HepG2 (cell line): ENCODE measurements around the gene FKBP1A. TPM values are rescaled to one million over a fixed set of nuclear protein-coding genes. Genes with fewer than 3 reads are reported as not detected.

Source experiments
- BCLAF1 ChIP-seq: fragments of 450-650 bp; IDR thresholded peaks from 2 replicates; pipeline ENCODE4 v1.6.1; 2017; ENCODE audit warnings: mild to moderate bottlenecking
- HDAC1 ChIP-seq: sonication (generic); formaldehyde crosslinking; IDR thresholded peaks from 2 replicates; pipeline ENCODE4 v1.5.1; 2020; ENCODE audit warnings: mild to moderate bottlenecking, missing genetic modification reagents
- HMGA1 ChIP-seq: sonication (generic); formaldehyde crosslinking; conservative IDR thresholded peaks from 2 replicates; pipeline ENCODE4 v1.4.0; 2020; ENCODE audit warnings: missing genetic modification reagents
- KDM5A ChIP-seq: fragments of 200-600 bp; sonication (generic); IDR thresholded peaks from 2 replicates; pipeline ENCODE4 v1.7.0; 2018; ENCODE audit warnings: antibody characterized with exemption, mild to moderate bottlenecking, low read length, borderline replicate concordance
- MTF1 ChIP-seq: sonication (generic); formaldehyde crosslinking; IDR thresholded peaks from 2 replicates; pipeline ENCODE4 v1.5.0; 2020; ENCODE audit warnings: missing genetic modification reagents
- PRDM4 ChIP-seq: sonication (generic); formaldehyde crosslinking; IDR thresholded peaks from 2 replicates; pipeline ENCODE4 v1.9.0; 2021; ENCODE audit warnings: missing genetic modification reagents, borderline replicate concordance
- TEAD2 ChIP-seq: sonication (generic); formaldehyde crosslinking; IDR thresholded peaks from 2 replicates; pipeline ENCODE4 v1.9.0; 2021; ENCODE audit warnings: missing genetic modification reagents
- U2AF1 ChIP-seq: fragments of 200-400 bp; formaldehyde crosslinking; optimal IDR thresholded peaks from 2 replicates; pipeline ENCODE3; 2017; ENCODE audit warnings: mild to moderate bottlenecking, low read depth, low read length
- XRCC5 ChIP-seq: fragments of 200-400 bp; formaldehyde crosslinking; optimal IDR thresholded peaks from 2 replicates; pipeline ENCODE3; 2017; ENCODE audit warnings: mild to moderate bottlenecking, low read length
- ZNF350 ChIP-seq: sonication (generic); formaldehyde crosslinking; IDR thresholded peaks from 2 replicates; pipeline ENCODE4 v1.4.0; 2020; ENCODE audit warnings: mild to moderate bottlenecking, low read depth, missing genetic modification reagents, borderline replicate concordance
- ZSCAN31 ChIP-seq: sonication (generic); formaldehyde crosslinking; IDR thresholded peaks from 2 replicates; pipeline ENCODE4 v1.5.0; 2020; ENCODE audit warnings: low read depth, mild to moderate bottlenecking, missing genetic modification reagents
- polyA plus RNA-seq, 8 experiments: library from polyadenylated mRNA; depleted of rRNA in 3 of 8; stranded (reverse) in 7 of 8; unstranded in 1 of 8; fragments of >200 nt; fragmentation: Illumina TruSeq in 4 of 8; extraction: Trizol in 4 of 8; gene quantifications; 2 replicates each; pipeline versions ENCODE4 v1.2.1 to v1.2.3, GENCODE V29; 2011 to 2016; ENCODE audit warnings: low read depth in 4 of 8, missing spikeins in 1 of 8, mixed read lengths in 1 of 8; ENCODE audit not compliant: insufficient read depth in 1 of 8
- total RNA-seq, 5 experiments: library from RNA; depleted of rRNA; stranded (reverse); fragments of >200 nt; fragmentation: Illumina TruSeq; extraction: Trizol; gene quantifications; 2 replicates each; pipeline ENCODE4 v1.2.3, GENCODE V29; 2016; ENCODE audit warnings: low read depth in 1 of 5
- TF ChIP-seq, protein P1 (sequence below): sonication (generic); formaldehyde crosslinking; IDR thresholded peaks from 2 replicates; pipeline ENCODE4 v1.9.0; 2021; ENCODE audit warnings: mild to moderate bottlenecking, missing genetic modification reagents
- TF ChIP-seq, protein P2 (sequence below): sonication (generic); formaldehyde crosslinking; IDR thresholded peaks from 2 replicates; pipeline ENCODE4 v1.4.0; 2020; ENCODE audit warnings: mild to moderate bottlenecking, missing genetic modification reagents, borderline replicate concordance

Gene FKBP1A
- total and polyA plus RNA-seq, 2 of the 13 experiments (the other 11 are each of a cell fraction or from before 2014, with no cell fraction given), result 119 to 468 TPM

DNA sequence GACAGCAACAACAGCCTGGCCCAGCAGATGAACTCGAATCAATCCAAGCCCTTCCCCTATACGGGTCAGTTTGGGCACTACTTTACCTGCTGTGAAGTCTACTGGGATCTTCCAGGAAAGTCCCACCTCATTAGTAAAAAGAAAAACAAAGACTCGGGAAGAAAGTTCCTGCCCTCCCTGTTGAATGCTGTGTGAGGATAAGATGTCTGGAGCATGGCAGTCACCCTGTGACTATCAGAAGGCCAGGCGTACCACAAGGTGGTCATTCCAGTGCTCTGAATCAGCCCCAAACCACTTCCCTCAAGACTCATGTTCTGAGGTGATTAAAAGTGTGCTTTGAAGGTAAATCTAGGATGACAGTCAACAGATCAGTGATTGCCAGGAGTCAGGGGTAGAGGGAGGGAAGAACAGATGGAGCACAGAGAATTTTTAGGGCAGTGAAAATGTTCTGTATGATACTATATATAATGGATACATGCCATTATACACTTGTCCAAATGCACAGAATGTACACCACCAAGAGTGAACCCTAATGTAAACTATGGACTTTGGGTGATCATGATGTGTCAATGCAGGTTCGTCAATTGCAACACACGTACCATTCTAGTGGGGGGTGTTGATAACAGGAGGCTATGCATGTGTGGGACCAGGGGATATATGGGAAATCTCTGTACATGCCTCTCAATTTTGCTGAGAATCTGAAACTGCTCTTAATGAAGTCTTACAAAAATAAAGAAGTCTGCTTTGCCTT lies 14.7 kb downstream of the FKBP1A start (continued):
- TF ChIP-seq TEAD2 (CRISPR knock-in tag) (no peak), XRCC5 (no peak), KDM5A (no peak), PRDM4 (CRISPR knock-in tag) (no peak), U2AF1 (no peak), HMGA1 (CRISPR knock-in tag) (no peak), MTF1 (CRISPR knock-in tag) (no peak), BCLAF1 (no peak), ZNF350 (CRISPR knock-in tag) (no peak), ZSCAN31 (no peak), HDAC1 (CRISPR knock-in tag) (0 out of 2 replicates have a peak, but pooled peaks have one; percentile 16)
- TF ChIP-seq, protein P1, sequence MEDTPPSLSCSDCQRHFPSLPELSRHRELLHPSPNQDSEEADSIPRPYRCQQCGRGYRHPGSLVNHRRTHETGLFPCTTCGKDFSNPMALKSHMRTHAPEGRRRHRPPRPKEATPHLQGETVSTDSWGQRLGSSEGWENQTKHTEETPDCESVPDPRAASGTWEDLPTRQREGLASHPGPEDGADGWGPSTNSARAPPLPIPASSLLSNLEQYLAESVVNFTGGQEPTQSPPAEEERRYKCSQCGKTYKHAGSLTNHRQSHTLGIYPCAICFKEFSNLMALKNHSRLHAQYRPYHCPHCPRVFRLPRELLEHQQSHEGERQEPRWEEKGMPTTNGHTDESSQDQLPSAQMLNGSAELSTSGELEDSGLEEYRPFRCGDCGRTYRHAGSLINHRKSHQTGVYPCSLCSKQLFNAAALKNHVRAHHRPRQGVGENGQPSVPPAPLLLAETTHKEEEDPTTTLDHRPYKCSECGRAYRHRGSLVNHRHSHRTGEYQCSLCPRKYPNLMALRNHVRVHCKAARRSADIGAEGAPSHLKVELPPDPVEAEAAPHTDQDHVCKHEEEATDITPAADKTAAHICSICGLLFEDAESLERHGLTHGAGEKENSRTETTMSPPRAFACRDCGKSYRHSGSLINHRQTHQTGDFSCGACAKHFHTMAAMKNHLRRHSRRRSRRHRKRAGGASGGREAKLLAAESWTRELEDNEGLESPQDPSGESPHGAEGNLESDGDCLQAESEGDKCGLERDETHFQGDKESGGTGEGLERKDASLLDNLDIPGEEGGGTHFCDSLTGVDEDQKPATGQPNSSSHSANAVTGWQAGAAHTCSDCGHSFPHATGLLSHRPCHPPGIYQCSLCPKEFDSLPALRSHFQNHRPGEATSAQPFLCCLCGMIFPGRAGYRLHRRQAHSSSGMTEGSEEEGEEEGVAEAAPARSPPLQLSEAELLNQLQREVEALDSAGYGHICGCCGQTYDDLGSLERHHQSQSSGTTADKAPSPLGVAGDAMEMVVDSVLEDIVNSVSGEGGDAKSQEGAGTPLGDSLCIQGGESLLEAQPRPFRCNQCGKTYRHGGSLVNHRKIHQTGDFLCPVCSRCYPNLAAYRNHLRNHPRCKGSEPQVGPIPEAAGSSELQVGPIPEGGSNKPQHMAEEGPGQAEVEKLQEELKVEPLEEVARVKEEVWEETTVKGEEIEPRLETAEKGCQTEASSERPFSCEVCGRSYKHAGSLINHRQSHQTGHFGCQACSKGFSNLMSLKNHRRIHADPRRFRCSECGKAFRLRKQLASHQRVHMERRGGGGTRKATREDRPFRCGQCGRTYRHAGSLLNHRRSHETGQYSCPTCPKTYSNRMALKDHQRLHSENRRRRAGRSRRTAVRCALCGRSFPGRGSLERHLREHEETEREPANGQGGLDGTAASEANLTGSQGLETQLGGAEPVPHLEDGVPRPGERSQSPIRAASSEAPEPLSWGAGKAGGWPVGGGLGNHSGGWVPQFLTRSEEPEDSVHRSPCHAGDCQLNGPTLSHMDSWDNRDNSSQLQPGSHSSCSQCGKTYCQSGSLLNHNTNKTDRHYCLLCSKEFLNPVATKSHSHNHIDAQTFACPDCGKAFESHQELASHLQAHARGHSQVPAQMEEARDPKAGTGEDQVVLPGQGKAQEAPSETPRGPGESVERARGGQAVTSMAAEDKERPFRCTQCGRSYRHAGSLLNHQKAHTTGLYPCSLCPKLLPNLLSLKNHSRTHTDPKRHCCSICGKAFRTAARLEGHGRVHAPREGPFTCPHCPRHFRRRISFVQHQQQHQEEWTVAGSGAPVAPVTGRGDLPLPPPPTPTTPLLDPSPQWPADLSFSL (CRISPR knock-in tag), result no peak
- TF ChIP-seq, protein P2, sequence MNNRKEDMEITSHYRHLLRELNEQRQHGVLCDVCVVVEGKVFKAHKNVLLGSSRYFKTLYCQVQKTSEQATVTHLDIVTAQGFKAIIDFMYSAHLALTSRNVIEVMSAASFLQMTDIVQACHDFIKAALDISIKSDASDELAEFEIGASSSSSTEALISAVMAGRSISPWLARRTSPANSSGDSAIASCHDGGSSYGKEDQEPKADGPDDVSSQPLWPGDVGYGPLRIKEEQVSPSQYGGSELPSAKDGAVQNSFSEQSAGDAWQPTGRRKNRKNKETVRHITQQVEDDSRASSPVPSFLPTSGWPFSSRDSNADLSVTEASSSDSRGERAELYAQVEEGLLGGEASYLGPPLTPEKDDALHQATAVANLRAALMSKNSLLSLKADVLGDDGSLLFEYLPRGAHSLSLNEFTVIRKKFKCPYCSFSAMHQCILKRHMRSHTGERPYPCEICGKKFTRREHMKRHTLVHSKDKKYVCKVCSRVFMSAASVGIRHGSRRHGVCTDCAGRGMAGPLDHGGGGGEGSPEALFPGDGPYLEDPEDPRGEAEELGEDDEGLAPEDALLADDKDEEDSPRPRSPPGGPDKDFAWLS (CRISPR knock-in tag), result no peak
